GM19240 (cell line): ENCODE results near the gene CD9.
"Not testable (repeated sequence)": the region's sequence is repeated elsewhere in the genome, so short reads cannot be mapped to it uniquely, and the experiment has no call there.

ENCODE experiments used
- DNase-seq: peaks from one replicate; pipeline ENCODE4 v3.0.0; 2011; ENCODE audit warnings: low spot score; ENCODE audit not compliant: insufficient read length

CD9 gene

GRCh38 chr12:6200256-6201212 lies at the start of gene CD9:
Gene CD9 (plus strand): TSS chr12:6200400. CDS start chr12:6200500, 100 bp downstream.
- DNase-seq: no peak

- DNase-seq: no peak
Observed at GRCh38 chr12:6154730-6155459, 45.3 kb upstream of the CD9 start.

GRCh38 chr12:6157482-6157881 lies 42.7 kb upstream of the CD9 start:
- no peak for DNase-seq

GRCh38 chr12:6158255-6158654 lies 41.9 kb upstream of the CD9 start:
- DNase-seq: no peak

GRCh38 chr12:6158749-6159148 lies 41.5 kb upstream of the CD9 start:
- no peak for DNase-seq

GRCh38 chr12:6159166-6160011 lies 40.8 kb upstream of the CD9 start:
- DNase-seq: not testable (repeated sequence)

GRCh38 chr12:6160049-6160649 lies 40.1 kb upstream of the CD9 start:
- DNase-seq: not testable (repeated sequence)

- DNase-seq: no peak
Observed at GRCh38 chr12:6161124-6161882, 38.9 kb upstream of the CD9 start.

GRCh38 chr12:6163416-6164060 lies 36.7 kb upstream of the CD9 start:
- no peak for DNase-seq

GRCh38 chr12:6165395-6165794 lies 34.8 kb upstream of the CD9 start:
- no peak for DNase-seq

- DNase-seq: no peak
Observed at GRCh38 chr12:6166808-6167207, 33.4 kb upstream of the CD9 start.

- DNase-seq: peak; percentile 33
Observed at GRCh38 chr12:6167327-6168280, 32.6 kb upstream of the CD9 start.

- DNase-seq: no peak
Observed at GRCh38 chr12:6171409-6172015, 28.7 kb upstream of the CD9 start.

- no peak for DNase-seq
Observed at GRCh38 chr12:6172086-6172485, 28.1 kb upstream of the CD9 start.

- no peak for DNase-seq
Observed at GRCh38 chr12:6172862-6173261, 27.3 kb upstream of the CD9 start.

GRCh38 chr12:6177642-6178358 lies 22.4 kb upstream of the CD9 start:
- DNase-seq: no peak

GRCh38 chr12:6178981-6179761 lies 21.0 kb upstream of the CD9 start:
- DNase-seq: no peak
